ENCODE measurements around the gene OPA1.

- TF ChIP-seq, protein P1, sequence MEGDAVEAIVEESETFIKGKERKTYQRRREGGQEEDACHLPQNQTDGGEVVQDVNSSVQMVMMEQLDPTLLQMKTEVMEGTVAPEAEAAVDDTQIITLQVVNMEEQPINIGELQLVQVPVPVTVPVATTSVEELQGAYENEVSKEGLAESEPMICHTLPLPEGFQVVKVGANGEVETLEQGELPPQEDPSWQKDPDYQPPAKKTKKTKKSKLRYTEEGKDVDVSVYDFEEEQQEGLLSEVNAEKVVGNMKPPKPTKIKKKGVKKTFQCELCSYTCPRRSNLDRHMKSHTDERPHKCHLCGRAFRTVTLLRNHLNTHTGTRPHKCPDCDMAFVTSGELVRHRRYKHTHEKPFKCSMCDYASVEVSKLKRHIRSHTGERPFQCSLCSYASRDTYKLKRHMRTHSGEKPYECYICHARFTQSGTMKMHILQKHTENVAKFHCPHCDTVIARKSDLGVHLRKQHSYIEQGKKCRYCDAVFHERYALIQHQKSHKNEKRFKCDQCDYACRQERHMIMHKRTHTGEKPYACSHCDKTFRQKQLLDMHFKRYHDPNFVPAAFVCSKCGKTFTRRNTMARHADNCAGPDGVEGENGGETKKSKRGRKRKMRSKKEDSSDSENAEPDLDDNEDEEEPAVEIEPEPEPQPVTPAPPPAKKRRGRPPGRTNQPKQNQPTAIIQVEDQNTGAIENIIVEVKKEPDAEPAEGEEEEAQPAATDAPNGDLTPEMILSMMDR (IDR thresholded peaks at IDR 0.05): no peak
- TF ChIP-seq POLR2AphosphoS5 (IDR thresholded peaks at IDR 0.05): no peak
- no peak for TF ChIP-seq POLR2A (IDR thresholded peaks at IDR 0.05)
These were observed 110.0 kb downstream of the OPA1 start for GRCh38 chr3:193702967-193703366.

Measured in breast epithelium (tissue), 3 donors.